Activated T-cell treated with anti-CD3 and anti-CD28 coated beads, Interleukin-2, amount 50 U/mL, for 72 hours (primary cell): Measurements from ENCODE around the gene CHMP1B. TPM values are rescaled to one million over a fixed set of nuclear protein-coding genes. Genes with fewer than 3 reads are reported as not detected.
"Not testable (repeated sequence)": the region's sequence is repeated elsewhere in the genome, so short reads cannot be mapped to it uniquely, and the experiment has no call there.

ENCODE experiments used
- ATAC-seq, 2 donors: fragments of 150-1000 bp; cut with Tn5 transposase; replicated peaks in 1 of 2; 2 replicates each; pipeline ENCODE4 v1.10.0; 2021; ENCODE audit warnings: moderate library complexity in 2 of 2, mild to moderate bottlenecking in 1 of 2
- DNase-seq, 2 donors: peaks; one replicate each; pipeline ENCODE4 v3.0.0; 2021 to 2022; ENCODE audit warnings: mixed read lengths in 1 of 2
- H3K27ac Mint-ChIP-seq: one replicate; pipeline ENCODE4 v1.8.0; 2022; ENCODE audit warnings: mild to moderate bottlenecking, moderate library complexity, mixed read lengths
- H3K27me3 Mint-ChIP-seq: one replicate; pipeline ENCODE4 v1.8.0; 2022; ENCODE audit warnings: low read depth, mixed read lengths
- H3K36me3 Mint-ChIP-seq, 2 donors: one replicate each; pipeline ENCODE4 v1.8.0; 2022; ENCODE audit warnings: mixed read lengths in 2 of 2, mild to moderate bottlenecking in 1 of 2; ENCODE audit not compliant: insufficient read depth in 2 of 2
- H3K4me1 Mint-ChIP-seq: one replicate; pipeline ENCODE4 v1.8.0; 2022; ENCODE audit warnings: low read depth, mixed read lengths
- H3K4me3 Mint-ChIP-seq, 2 donors: one replicate each; pipeline ENCODE4 v1.8.0; 2022; ENCODE audit warnings: mild to moderate bottlenecking in 2 of 2, mixed read lengths in 2 of 2, moderate library complexity in 2 of 2
- H3K9me3 Mint-ChIP-seq, 2 donors: one replicate each; pipeline ENCODE4 v1.8.0; 2022; ENCODE audit warnings: mixed read lengths in 2 of 2
- total RNA-seq, 2 donors: library from RNA; stranded (reverse); gene quantifications; one replicate each; pipeline ENCODE4 v1.2.3, GENCODE V29; 2022

Gene CHMP1B
- total RNA-seq, 2 donors from 2014 or later = 29.8 to 31.3 TPM

- H3K4me3 Mint-ChIP-seq = peak overlapping the region in 1 of 2 donors; percentile 2
- no peaks in the 10 kb centered on the region for H3K9me3 Mint-ChIP-seq
- H3K36me3 Mint-ChIP-seq = peaks cover 2 to 7% of the 10 kb centered on the region in 2 donors
- H3K27me3 Mint-ChIP-seq = no peaks in the 10 kb centered on the region
- no peak overlapping the region for H3K27ac Mint-ChIP-seq
- no peak for DNase-seq
- ATAC-seq = no peak
- peaks cover 35% of the 10 kb centered on the region for H3K4me1 Mint-ChIP-seq
Measured at GRCh38 chr18:11849279-11849678, 1.9 kb upstream of the CHMP1B start.

GRCh38 chr18:11849841-11850634 is 1.2 kb upstream of the CHMP1B start:
- DNase-seq (peak; percentile 32 to 46), ATAC-seq (peak; percentile 6 to 19)
- Mint-ChIP-seq H3K4me3 (peak overlapping the region; percentile 96 to 99), H3K4me1 (peaks cover 37% of the 10 kb centered on the region), H3K27ac (peak overlapping the region; percentile 100), H3K9me3 (no peaks in the 10 kb centered on the region), H3K36me3 (peaks cover 2 to 7% of the 10 kb centered on the region in 2 donors), H3K27me3 (no peaks in the 10 kb centered on the region)

- H3K4me1 Mint-ChIP-seq = peaks cover 37% of the 10 kb centered on the region
- DNase-seq (no peak), ATAC-seq (peak; percentile 27 to 48)
- peak overlapping the region; percentile 100 for H3K27ac Mint-ChIP-seq
- no peaks in the 10 kb centered on the region for H3K9me3 Mint-ChIP-seq
- H3K4me3 Mint-ChIP-seq = peak overlapping the region; percentile 96 to 99
- peaks cover 2 to 7% of the 10 kb centered on the region in 2 donors for H3K36me3 Mint-ChIP-seq
- no peaks in the 10 kb centered on the region for H3K27me3 Mint-ChIP-seq
Measured at GRCh38 chr18:11850821-11851145, 430 bp upstream of the CHMP1B start.

GRCh38 chr18:11851806-11852337 is 659 bp downstream of the CHMP1B start:
- peaks cover 2 to 7% of the 10 kb centered on the region in 2 donors for H3K36me3 Mint-ChIP-seq
- ATAC-seq (peak; percentile 52 to 63), DNase-seq (peak; percentile 61 to 62)
- no peaks in the 10 kb centered on the region for H3K9me3 Mint-ChIP-seq
- H3K4me1 Mint-ChIP-seq = peaks cover 38% of the 10 kb centered on the region
- peak overlapping the region; percentile 96 to 99 for H3K4me3 Mint-ChIP-seq
- H3K27me3 Mint-ChIP-seq = no peaks in the 10 kb centered on the region
- peak overlapping the region; percentile 100 for H3K27ac Mint-ChIP-seq

- not testable (repeated sequence) for H3K27ac Mint-ChIP-seq, ATAC-seq, H3K9me3 Mint-ChIP-seq, H3K36me3 Mint-ChIP-seq, DNase-seq, H3K27me3 Mint-ChIP-seq, H3K4me3 Mint-ChIP-seq
- H3K4me1 Mint-ChIP-seq = peaks cover 49% of the 10 kb centered on the region
Measured at GRCh38 chr18:11854554-11854953, 3.3 kb downstream of the CHMP1B start.

GRCh38 chr18:11857177-11857887 is 6.1 kb downstream of the CHMP1B start:
- no peaks in the 10 kb centered on the region for H3K9me3 Mint-ChIP-seq
- H3K4me3 Mint-ChIP-seq = no peak overlapping the region
- no peak overlapping the region for H3K27ac Mint-ChIP-seq
- no peaks in the 10 kb centered on the region for H3K27me3 Mint-ChIP-seq
- DNase-seq = no peak
- no peak for ATAC-seq
- peaks cover 41% of the 10 kb centered on the region for H3K4me1 Mint-ChIP-seq
- no peaks in the 10 kb centered on the region for H3K36me3 Mint-ChIP-seq

- Mint-ChIP-seq H3K27ac (no peak overlapping the region), H3K9me3 (no peaks in the 10 kb centered on the region), H3K36me3 (no peaks in the 10 kb centered on the region), H3K4me3 (no peak overlapping the region), H3K27me3 (no peaks in the 10 kb centered on the region), H3K4me1 (peaks cover 22% of the 10 kb centered on the region)
- DNase-seq = no peak
- ATAC-seq = no peak
Measured at GRCh38 chr18:11859282-11859830, 8.1 kb downstream of the CHMP1B start.

- H3K36me3 Mint-ChIP-seq = no peaks in the 10 kb centered on the region
- peaks cover 3% of the 10 kb centered on the region for H3K27me3 Mint-ChIP-seq
- peak; percentile 44 to 54 for ATAC-seq
- no peak overlapping the region for H3K27ac Mint-ChIP-seq
- H3K9me3 Mint-ChIP-seq = no peaks in the 10 kb centered on the region
- H3K4me3 Mint-ChIP-seq = no peak overlapping the region
- H3K4me1 Mint-ChIP-seq = peaks cover 21% of the 10 kb centered on the region
- DNase-seq = no peak
Measured at GRCh38 chr18:11859903-11860407, 8.7 kb downstream of the CHMP1B start.

GRCh38 chr18:11860594-11861450 is 9.6 kb downstream of the CHMP1B start:
- no peak for ATAC-seq
- no peak overlapping the region for H3K27ac Mint-ChIP-seq
- H3K27me3 Mint-ChIP-seq = peaks cover 9% of the 10 kb centered on the region
- H3K36me3 Mint-ChIP-seq = no peaks in the 10 kb centered on the region
- DNase-seq = no peak
- H3K4me1 Mint-ChIP-seq = peaks cover 21% of the 10 kb centered on the region
- H3K9me3 Mint-ChIP-seq = no peaks in the 10 kb centered on the region
- no peak overlapping the region for H3K4me3 Mint-ChIP-seq

- no peaks in the 10 kb centered on the region for H3K36me3 Mint-ChIP-seq
- DNase-seq (no peak), ATAC-seq (no peak)
- peaks cover 21% of the 10 kb centered on the region for H3K4me1 Mint-ChIP-seq
- H3K9me3 Mint-ChIP-seq = no peaks in the 10 kb centered on the region
- no peak overlapping the region for H3K4me3 Mint-ChIP-seq
- H3K27me3 Mint-ChIP-seq = peaks cover 18% of the 10 kb centered on the region
- no peak overlapping the region for H3K27ac Mint-ChIP-seq
Measured at GRCh38 chr18:11861583-11862288, 10.5 kb downstream of the CHMP1B start.

GRCh38 chr18:11862468-11863137 is 11.4 kb downstream of the CHMP1B start:
- Mint-ChIP-seq H3K27ac (no peak overlapping the region), H3K36me3 (no peaks in the 10 kb centered on the region), H3K27me3 (peaks cover 19% of the 10 kb centered on the region), H3K9me3 (no peaks in the 10 kb centered on the region), H3K4me1 (peaks cover 14% of the 10 kb centered on the region), H3K4me3 (no peak overlapping the region)
- ATAC-seq (no peak), DNase-seq (no peak)
